Chondrocyte (in vitro differentiated cells): ENCODE data around the gene SLC9C2. TPM values are rescaled to one million over a fixed set of nuclear protein-coding genes. Genes with fewer than 3 reads are reported as not detected.
"Not testable (repeated sequence)": the region's sequence is repeated elsewhere in the genome, so short reads cannot be mapped to it uniquely, and the experiment has no call there.

ENCODE experiments used
- DNase-seq: peaks from one replicate; pipeline ENCODE4 v3.0.0; 2021; ENCODE audit warnings: mixed read lengths, low spot score
- H3K27ac Mint-ChIP-seq: one replicate; pipeline ENCODE4 v1.8.0; 2021; ENCODE audit warnings: mild to moderate bottlenecking, moderate library complexity, mixed read lengths; ENCODE audit not compliant: unreplicated experiment
- H3K27me3 Mint-ChIP-seq: 2 replicates; pipeline ENCODE4 v1.8.0; 2021; ENCODE audit warnings: low read depth, mixed read lengths
- H3K36me3 Mint-ChIP-seq: 2 replicates; pipeline ENCODE4 v1.8.0; 2021; ENCODE audit warnings: low read depth, mixed read lengths
- H3K4me1 Mint-ChIP-seq: 2 replicates; pipeline ENCODE4 v1.8.0; 2021; ENCODE audit warnings: low read depth, mild to moderate bottlenecking, mixed read lengths
- H3K4me3 Mint-ChIP-seq: one replicate; pipeline ENCODE4 v1.8.0; 2021; ENCODE audit warnings: mild to moderate bottlenecking, moderate library complexity, mixed read lengths; ENCODE audit not compliant: unreplicated experiment
- H3K9me3 Mint-ChIP-seq: 2 replicates; pipeline ENCODE4 v1.8.0; 2021; ENCODE audit warnings: low read depth, mixed read lengths
- CTCF ChIP-seq: fragments of 200-600 bp; sonication (generic); IDR thresholded peaks from 2 replicates; pipeline ENCODE4 v1.5.0; 2021; ENCODE audit warnings: antibody characterized with exemption, mild to moderate bottlenecking, moderate library complexity
- total RNA-seq: library from RNA; stranded (reverse); gene quantifications from 3 replicates; pipeline ENCODE4 v1.2.1, GENCODE V29; 2021

The SLC9C2 gene
- total RNA-seq, 1 donor from 2014 or later = not detected

- Mint-ChIP-seq H3K36me3 (peaks cover 1% of the 10 kb centered on the region), H3K27ac (no peak overlapping the region), H3K27me3 (no peaks in the 10 kb centered on the region), H3K4me3 (peak overlapping the region; percentile 60), H3K9me3 (peaks cover 14% of the 10 kb centered on the region), H3K4me1 (no peaks in the 10 kb centered on the region)
- no peak for DNase-seq
- no peak for TF ChIP-seq CTCF
These were observed 35.5 kb upstream of the SLC9C2 start for GRCh38 chr1:173638043-173639021.

GRCh38 chr1:173637236-173638042 is 34.6 kb upstream of the SLC9C2 start:
- DNase-seq, H3K36me3 Mint-ChIP-seq, H3K27me3 Mint-ChIP-seq, H3K4me1 Mint-ChIP-seq: not testable (repeated sequence)
- H3K4me3 Mint-ChIP-seq = peak overlapping the region; percentile 60
- H3K9me3 Mint-ChIP-seq = peaks cover 16% of the 10 kb centered on the region
- peak overlapping the region; percentile 8 for H3K27ac Mint-ChIP-seq

GRCh38 chr1:173635116-173635515 is 32.2 kb upstream of the SLC9C2 start, which contains the start of gene TEX50:
TSS of gene TEX50 (plus strand) at chr1:173635338. CDS start at chr1:173635522, 184 bp downstream.
- Mint-ChIP-seq H3K27me3 (no peaks in the 10 kb centered on the region), H3K27ac (no peak within 1 kb of the TSS), H3K4me1 (no peaks in the 10 kb centered on the region), H3K36me3 (peaks cover 2% of the 10 kb centered on the region), H3K9me3 (peaks cover 28% of the 10 kb centered on the region), H3K4me3 (no peak within 1 kb of the TSS)
- TF ChIP-seq CTCF = no peak
- no peak for DNase-seq

GRCh38 chr1:173628888-173629287 is 26.0 kb upstream of the SLC9C2 start:
- H3K4me1 Mint-ChIP-seq = no peaks in the 10 kb centered on the region
- no peaks in the 10 kb centered on the region for H3K27me3 Mint-ChIP-seq

GRCh38 chr1:173627269-173627668 is 24.4 kb upstream of the SLC9C2 start:
- no peak for DNase-seq
- H3K4me3 Mint-ChIP-seq = no peak overlapping the region
- H3K27ac Mint-ChIP-seq = no peak overlapping the region
- TF ChIP-seq CTCF = no peak
- H3K4me1 Mint-ChIP-seq = no peaks in the 10 kb centered on the region
- H3K27me3 Mint-ChIP-seq = no peaks in the 10 kb centered on the region
- H3K36me3 Mint-ChIP-seq = no peaks in the 10 kb centered on the region
- H3K9me3 Mint-ChIP-seq = peaks cover 17% of the 10 kb centered on the region

More at GRCh38 chr1:173628888-173629287, 26.0 kb upstream of the SLC9C2 start:
- no peak for DNase-seq
- H3K27ac Mint-ChIP-seq = no peak overlapping the region
- H3K4me3 Mint-ChIP-seq = no peak overlapping the region
- peaks cover 24% of the 10 kb centered on the region for H3K9me3 Mint-ChIP-seq
- TF ChIP-seq CTCF = no peak
- H3K36me3 Mint-ChIP-seq = peaks cover 2% of the 10 kb centered on the region
